ENCODE data around the gene SLC26A6. TPM values are rescaled to one million over a fixed set of nuclear protein-coding genes. Genes with fewer than 3 reads are reported as not detected.

SLC26A6 gene
- total RNA-seq, 1 experiment from 2014 or later = 58.9 TPM

DNA sequence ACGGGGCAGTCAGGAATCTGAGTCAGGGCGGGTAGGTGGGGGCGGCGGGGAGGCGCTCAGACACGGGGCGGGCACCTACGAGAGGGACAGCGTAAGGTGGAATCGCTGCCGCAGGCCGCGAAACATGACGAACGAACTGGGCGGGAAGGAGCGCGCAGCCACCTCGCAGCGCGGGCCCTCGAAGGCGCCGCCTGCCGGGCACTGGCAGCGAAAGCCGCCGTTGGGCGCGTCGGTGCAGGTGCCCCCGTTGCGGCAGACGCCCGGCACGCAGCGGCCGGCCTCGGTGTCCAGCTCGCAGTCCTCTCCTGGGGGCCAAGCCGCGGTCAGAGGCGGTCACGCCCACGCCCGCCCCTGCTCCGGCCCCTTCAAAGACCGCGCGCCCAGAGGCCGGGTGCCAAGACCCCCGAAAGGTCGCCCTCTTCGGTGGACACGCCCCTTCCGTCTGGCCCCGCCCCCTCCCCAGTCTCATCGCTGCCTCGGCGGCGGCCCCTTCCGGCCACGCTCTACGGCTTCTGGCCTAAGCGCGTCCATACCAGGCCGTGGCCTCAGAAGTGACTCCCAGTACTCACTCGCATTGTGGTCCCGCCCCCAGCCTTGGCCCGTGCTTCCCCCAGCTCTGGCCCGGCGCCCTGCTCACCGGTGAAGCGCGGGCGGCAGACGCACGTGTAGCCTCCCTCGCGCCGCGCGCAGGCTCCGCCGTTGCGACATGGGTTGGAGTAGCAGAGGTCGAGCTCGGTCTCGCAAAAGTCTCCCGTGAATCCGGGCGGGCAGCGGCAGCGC, 21.0 kb upstream of the SLC26A6 start (continued):
- TF ChIP-seq, protein P1, sequence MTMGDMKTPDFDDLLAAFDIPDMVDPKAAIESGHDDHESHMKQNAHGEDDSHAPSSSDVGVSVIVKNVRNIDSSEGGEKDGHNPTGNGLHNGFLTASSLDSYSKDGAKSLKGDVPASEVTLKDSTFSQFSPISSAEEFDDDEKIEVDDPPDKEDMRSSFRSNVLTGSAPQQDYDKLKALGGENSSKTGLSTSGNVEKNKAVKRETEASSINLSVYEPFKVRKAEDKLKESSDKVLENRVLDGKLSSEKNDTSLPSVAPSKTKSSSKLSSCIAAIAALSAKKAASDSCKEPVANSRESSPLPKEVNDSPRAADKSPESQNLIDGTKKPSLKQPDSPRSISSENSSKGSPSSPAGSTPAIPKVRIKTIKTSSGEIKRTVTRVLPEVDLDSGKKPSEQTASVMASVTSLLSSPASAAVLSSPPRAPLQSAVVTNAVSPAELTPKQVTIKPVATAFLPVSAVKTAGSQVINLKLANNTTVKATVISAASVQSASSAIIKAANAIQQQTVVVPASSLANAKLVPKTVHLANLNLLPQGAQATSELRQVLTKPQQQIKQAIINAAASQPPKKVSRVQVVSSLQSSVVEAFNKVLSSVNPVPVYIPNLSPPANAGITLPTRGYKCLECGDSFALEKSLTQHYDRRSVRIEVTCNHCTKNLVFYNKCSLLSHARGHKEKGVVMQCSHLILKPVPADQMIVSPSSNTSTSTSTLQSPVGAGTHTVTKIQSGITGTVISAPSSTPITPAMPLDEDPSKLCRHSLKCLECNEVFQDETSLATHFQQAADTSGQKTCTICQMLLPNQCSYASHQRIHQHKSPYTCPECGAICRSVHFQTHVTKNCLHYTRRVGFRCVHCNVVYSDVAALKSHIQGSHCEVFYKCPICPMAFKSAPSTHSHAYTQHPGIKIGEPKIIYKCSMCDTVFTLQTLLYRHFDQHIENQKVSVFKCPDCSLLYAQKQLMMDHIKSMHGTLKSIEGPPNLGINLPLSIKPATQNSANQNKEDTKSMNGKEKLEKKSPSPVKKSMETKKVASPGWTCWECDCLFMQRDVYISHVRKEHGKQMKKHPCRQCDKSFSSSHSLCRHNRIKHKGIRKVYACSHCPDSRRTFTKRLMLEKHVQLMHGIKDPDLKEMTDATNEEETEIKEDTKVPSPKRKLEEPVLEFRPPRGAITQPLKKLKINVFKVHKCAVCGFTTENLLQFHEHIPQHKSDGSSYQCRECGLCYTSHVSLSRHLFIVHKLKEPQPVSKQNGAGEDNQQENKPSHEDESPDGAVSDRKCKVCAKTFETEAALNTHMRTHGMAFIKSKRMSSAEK (CRISPR knock-in tag; IDR thresholded peaks at IDR 0.05; ENCODE audit: borderline replicate concordance) = no peak
- TF ChIP-seq MLX (CRISPR knock-in tag; IDR thresholded peaks at IDR 0.05) = no peak
- TF ChIP-seq ESRRA (CRISPR knock-in tag; IDR thresholded peaks at IDR 0.05; ENCODE audit: borderline replicate concordance) = 0 out of 2 replicates have a peak, but pooled peaks have one; percentile 74
- TF ChIP-seq TEAD1 (CRISPR knock-in tag; IDR thresholded peaks at IDR 0.05) = peak; percentile 58; the same call in 1 of the 2 replicates
- no peak for TF ChIP-seq CBFB (CRISPR knock-in tag; IDR thresholded peaks at IDR 0.05; ENCODE audit: low read depth)
- TF ChIP-seq, protein P2, sequence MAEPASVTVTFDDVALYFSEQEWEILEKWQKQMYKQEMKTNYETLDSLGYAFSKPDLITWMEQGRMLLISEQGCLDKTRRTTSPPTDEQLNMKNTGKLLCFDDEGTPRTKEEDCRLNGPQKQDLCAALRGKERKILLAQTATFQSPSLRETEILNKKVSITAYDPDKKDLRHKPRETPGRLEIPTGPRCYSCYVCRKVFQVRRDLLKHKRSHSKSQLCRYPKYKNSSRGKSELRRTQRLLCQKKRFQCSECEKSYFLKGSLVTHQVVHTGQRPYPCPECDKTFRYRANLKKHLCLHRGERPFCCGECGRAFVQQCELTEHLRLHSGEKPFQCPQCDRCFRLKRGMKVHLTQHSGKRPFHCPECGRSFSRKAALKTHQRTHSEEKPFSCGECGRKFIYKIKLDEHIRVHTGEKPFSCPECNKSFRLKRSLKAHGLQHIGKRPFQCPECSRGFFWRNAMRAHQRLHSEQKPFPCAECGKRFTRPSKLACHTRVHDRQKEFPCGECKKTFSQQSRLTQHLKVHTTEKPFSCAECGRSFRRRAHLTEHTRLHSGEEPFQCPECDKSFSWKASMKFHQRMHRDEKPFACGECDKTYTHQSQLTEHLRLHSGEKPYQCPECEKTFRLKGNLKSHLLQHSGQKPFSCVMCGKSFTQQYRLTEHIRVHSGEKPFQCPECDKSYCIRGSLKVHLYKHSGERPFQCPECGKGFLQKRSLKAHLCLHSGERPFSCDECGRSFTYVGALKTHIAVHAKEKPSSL (CRISPR knock-in tag; conservative IDR thresholded peaks at IDR 0.05) = no peak
- TF ChIP-seq JUN (CRISPR knock-in tag; IDR thresholded peaks at IDR 0.05) = peak; percentile 75; the same call in 1 of the 2 replicates
- TF ChIP-seq, protein P3, sequence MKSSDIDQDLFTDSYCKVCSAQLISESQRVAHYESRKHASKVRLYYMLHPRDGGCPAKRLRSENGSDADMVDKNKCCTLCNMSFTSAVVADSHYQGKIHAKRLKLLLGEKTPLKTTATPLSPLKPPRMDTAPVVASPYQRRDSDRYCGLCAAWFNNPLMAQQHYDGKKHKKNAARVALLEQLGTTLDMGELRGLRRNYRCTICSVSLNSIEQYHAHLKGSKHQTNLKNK (CRISPR knock-in tag; IDR thresholded peaks at IDR 0.05) = no peak
- no peak for TF ChIP-seq IRF2 (CRISPR knock-in tag; IDR thresholded peaks at IDR 0.05; ENCODE audit: borderline replicate concordance, low read depth)
- TF ChIP-seq, protein P4, sequence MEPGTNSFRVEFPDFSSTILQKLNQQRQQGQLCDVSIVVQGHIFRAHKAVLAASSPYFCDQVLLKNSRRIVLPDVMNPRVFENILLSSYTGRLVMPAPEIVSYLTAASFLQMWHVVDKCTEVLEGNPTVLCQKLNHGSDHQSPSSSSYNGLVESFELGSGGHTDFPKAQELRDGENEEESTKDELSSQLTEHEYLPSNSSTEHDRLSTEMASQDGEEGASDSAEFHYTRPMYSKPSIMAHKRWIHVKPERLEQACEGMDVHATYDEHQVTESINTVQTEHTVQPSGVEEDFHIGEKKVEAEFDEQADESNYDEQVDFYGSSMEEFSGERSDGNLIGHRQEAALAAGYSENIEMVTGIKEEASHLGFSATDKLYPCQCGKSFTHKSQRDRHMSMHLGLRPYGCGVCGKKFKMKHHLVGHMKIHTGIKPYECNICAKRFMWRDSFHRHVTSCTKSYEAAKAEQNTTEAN (CRISPR knock-in tag; IDR thresholded peaks at IDR 0.05) = peak; percentile 71; the same call in 1 of the 2 replicates
- TF ChIP-seq ZNF671 (CRISPR knock-in tag; IDR thresholded peaks at IDR 0.05) = no peak
- TF ChIP-seq RELA (CRISPR knock-in tag; IDR thresholded peaks at IDR 0.05; ENCODE audit: borderline replicate concordance) = peak; percentile 94; the same call in 1 of the 2 replicates
- TF ChIP-seq, protein P5, sequence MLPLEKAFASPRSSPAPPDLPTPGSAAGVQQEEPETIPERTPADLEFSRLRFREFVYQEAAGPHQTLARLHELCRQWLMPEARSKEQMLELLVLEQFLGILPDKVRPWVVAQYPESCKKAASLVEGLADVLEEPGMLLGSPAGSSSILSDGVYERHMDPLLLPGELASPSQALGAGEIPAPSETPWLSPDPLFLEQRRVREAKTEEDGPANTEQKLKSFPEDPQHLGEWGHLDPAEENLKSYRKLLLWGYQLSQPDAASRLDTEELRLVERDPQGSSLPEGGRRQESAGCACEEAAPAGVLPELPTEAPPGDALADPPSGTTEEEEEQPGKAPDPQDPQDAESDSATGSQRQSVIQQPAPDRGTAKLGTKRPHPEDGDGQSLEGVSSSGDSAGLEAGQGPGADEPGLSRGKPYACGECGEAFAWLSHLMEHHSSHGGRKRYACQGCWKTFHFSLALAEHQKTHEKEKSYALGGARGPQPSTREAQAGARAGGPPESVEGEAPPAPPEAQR (CRISPR knock-in tag; IDR thresholded peaks at IDR 0.05) = no peak
- TF ChIP-seq, protein P6, sequence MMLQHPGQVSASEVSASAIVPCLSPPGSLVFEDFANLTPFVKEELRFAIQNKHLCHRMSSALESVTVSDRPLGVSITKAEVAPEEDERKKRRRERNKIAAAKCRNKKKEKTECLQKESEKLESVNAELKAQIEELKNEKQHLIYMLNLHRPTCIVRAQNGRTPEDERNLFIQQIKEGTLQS (CRISPR knock-in tag; conservative IDR thresholded peaks at IDR 0.05) = no peak
- TF ChIP-seq, protein P7, sequence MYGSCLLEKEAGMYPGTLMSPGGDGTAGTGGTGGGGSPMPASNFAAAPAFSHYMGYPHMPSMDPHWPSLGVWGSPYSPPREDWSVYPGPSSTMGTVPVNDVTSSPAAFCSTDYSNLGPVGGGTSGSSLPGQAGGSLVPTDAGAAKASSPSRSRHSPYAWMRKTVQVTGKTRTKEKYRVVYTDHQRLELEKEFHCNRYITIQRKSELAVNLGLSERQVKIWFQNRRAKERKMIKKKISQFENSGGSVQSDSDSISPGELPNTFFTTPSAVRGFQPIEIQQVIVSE (CRISPR knock-in tag; IDR thresholded peaks at IDR 0.05; ENCODE audit: borderline replicate concordance) = no peak
- TF ChIP-seq E2F5 (CRISPR knock-in tag; IDR thresholded peaks at IDR 0.05) = peak; percentile 81
- TF ChIP-seq, protein P8, sequence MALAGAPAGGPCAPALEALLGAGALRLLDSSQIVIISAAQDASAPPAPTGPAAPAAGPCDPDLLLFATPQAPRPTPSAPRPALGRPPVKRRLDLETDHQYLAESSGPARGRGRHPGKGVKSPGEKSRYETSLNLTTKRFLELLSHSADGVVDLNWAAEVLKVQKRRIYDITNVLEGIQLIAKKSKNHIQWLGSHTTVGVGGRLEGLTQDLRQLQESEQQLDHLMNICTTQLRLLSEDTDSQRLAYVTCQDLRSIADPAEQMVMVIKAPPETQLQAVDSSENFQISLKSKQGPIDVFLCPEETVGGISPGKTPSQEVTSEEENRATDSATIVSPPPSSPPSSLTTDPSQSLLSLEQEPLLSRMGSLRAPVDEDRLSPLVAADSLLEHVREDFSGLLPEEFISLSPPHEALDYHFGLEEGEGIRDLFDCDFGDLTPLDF (CRISPR knock-in tag; IDR thresholded peaks at IDR 0.05) = no peak
- TF ChIP-seq FOXP4 (CRISPR knock-in tag; IDR thresholded peaks at IDR 0.05) = peak; percentile 49
- TF ChIP-seq HMGA2 (CRISPR knock-in tag; IDR thresholded peaks at IDR 0.05) = no peak
- 0 out of 2 replicates have a peak, but pooled peaks have one; percentile 1 for TF ChIP-seq ZNF121 (CRISPR knock-in tag; IDR thresholded peaks at IDR 0.05)

All from WTC11 (cell line).